M059J (cell line): ENCODE measurements around the gene CA14. TPM values are rescaled to one million over a fixed set of nuclear protein-coding genes. Genes with fewer than 3 reads are reported as not detected.
"Not testable (repeated sequence)": the region's sequence is repeated elsewhere in the genome, so short reads cannot be mapped to it uniquely, and the experiment has no call there.

Experiments
- DNase-seq: peaks from one replicate; pipeline ENCODE4 v3.0.0-alpha.2; 2012; ENCODE audit warnings: low read depth
- total RNA-seq: library from RNA; depleted of rRNA; stranded (reverse); fragments of >200 nt; shearing (Covaris generic); gene quantifications from 2 replicates; pipeline ENCODE4 v1.2.3, GENCODE V29; 2014; rRNA removed

Gene CA14
- total RNA-seq, 1 experiment from 2014 or later: not detected

DNA sequence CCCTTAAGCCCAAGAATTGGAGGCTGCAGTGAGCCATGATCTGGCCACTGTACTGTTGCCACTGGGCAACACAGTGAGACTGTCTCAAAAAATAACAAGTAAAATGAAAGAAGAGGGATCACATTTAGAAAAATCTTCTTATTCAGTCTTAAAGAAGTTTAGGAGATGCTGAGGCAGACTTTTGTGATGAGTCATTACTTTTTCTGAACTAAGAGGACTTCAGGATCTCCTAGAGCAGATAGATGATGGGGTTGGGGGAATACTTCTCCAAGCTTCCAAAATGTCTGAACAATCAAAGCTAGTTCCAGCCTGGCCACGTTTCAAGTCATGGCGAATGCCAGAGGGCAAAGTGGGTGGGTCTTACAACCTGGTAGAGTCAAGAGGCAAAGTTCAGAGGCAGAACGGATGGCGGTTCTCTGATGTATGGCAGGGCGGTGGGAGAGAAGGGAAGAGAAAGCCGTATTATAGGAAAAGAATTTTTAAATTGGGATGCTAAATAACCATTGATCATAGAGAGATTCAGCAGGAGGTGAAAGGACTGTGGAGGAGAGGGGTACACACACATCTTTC is 22.6 kb downstream of the CA14 start:
- DNase-seq: no peak

DNA sequence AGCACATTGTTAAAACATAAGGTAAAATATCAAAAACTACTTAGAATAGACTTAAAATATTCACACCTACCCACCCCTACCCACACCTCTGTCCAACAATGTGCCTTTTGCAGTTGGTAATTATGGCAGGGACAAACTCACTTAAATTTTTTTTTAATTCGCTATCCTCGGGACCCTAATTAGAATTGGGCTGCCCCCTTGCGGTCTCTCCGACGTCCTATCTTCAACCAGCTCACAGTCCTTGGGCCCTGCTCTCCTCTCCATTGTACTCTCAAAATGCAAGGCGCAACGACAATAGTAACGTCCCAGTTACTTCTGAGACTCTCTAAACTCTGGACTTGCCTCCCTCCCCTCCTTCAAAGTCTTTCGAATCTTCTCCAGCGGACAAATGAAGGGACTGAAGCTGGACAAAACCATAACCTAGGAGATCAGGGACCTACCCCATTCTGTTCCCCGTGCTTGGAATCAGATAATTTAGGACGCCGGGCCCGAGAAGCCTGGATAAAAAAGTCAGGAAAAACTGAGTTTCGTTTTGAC is 23.7 kb downstream of the CA14 start:
- DNase-seq: peak; percentile 77

GRCh38 chr1:150281758-150282557 is 24.4 kb downstream of the CA14 start, which contains the start of gene CIART:
TSS of gene CIART (plus strand) at chr1:150282554. CDS start at chr1:150283268, 714 bp downstream.
- peak; percentile 99 for DNase-seq

DNA sequence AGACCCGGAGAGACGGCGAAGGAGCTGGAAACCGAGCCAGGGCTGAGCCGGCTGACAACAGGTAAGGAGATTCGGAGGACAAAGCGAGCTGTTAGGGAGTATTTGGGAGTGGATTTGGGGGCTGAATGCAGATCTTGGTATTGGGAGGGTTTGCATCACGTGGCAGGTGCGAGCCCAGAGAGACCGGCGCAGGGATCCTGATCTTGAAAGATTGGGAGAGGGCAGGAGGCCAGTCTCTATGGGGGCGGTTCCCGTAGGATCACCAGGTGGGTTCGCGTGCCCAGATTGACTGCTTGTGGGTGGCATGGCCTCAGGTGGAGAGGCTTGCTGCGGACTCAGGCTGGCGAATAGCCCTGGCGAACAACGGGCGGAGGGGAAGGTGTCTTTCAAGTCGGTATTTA is 25.0 kb downstream of the CA14 start:
- no peak for DNase-seq

GRCh38 chr1:150283260-150283659 is 25.7 kb downstream of the CA14 start:
- no peak for DNase-seq

DNA sequence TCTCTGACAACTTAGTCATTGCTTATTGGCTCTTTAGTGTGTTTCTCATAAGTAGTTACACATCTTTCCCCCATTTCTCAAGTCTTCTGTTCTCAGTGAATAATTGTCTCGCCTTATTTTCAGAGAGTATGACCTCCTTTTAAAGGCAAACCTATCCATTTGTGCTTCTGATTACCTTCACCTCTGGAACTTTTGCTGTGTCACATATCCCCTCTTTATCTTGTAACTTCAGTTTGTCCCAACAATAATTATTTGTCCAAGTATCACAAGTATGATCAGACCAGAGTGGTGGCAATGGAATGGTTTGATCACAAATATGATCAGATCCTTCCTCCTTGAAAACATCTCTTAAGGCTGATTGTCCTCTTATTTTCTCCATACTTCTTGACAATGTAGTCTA is 30.8 kb downstream of the CA14 start:
- DNase-seq: no peak

DNA sequence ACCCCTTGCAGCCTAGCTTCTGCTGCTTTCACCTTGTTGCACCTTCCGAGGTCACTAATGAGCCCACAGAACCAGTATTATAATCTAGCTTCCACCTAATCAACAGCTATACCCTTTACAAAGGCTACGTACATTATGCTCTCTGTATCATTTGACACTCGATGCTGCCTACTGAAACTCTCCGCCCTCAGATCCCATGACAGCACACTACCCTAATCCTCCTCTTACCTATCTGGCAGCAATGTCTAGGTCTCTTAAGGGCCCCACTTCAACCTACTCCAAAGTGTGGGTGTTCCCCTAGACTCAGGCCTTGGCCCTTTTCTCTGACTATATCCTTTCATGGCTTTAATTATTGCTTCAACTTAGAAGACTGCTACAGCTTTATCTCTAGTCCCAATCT is 31.2 kb downstream of the CA14 start:
- no peak for DNase-seq

DNA sequence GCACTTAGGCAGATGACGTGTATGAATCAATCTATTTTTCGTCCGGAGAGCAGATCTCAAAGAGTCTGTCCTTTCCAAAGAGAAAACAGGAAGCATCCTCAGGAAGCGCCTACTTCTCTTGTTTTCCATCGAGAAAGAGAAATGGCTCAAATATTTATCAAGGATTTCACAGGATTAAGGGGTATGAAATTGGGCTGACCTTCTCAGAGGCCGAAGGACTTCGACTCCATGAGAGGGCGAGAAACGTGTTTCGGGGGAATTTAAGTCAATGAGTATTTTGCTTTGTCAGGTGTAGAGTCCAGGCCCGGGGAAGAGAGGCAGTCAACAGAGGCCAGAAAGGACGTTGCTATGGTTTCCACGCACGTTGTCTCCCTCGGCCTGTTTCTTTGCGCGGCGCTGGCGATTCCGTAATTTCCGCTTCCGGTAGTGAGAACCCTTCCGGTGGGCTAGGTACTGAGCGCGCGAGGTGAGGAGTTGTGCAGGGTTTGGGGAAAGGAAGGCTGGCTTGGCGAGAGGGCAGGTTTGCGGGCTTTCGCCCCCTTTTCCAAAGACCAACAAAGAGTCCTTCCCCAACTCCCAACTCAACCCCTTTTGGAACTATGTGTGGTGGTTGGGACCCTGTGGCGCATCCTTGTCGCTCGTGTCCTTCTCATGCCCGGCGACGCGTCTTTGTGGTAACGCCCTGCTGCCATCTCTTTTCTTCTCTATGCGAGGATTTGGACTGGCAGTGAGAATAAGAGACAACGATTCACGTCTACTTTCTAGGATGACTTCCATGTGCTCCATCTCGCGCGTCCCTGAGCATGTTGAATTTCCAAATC is 36.1 kb downstream of the CA14 start, which contains the start of gene MRPS21:
Gene MRPS21, plus strand, starts transcription at position 429 of the 821 bp plus-strand sequence. CDS start 506 bp downstream, outside the sequence.
- peak; percentile 96 for DNase-seq

DNA sequence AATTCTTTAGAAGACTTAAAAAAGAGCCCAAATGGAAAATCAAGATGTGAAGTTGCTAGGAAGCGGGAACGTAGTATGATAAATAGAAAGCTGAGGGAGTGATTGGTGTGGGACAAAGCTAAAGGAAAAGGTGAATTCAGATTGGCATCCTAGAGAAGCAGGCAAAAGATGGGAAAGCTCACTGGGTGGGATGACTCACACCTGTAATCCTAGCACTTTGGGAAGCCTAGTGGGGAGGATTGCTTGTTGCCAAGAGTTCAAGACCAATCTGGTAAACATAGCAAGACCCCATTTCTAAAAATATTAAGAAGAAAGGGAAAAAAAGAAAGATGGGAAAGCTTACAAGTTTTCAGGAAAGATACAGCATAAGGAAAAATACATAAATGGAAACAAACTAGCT is 37.9 kb downstream of the CA14 start:
- peak; percentile 18 for DNase-seq

GRCh38 chr1:150299716-150300115 is 42.1 kb downstream of the CA14 start:
- DNase-seq: peak; percentile 50

GRCh38 chr1:150302338-150302737 is 44.8 kb downstream of the CA14 start:
- DNase-seq: no peak

GRCh38 chr1:150302902-150303301 is 45.3 kb downstream of the CA14 start:
- DNase-seq: no peak

GRCh38 chr1:150308585-150308984 is 51.0 kb downstream of the CA14 start:
- DNase-seq: not testable (repeated sequence)

GRCh38 chr1:150309758-150310508 is 52.4 kb downstream of the CA14 start:
- DNase-seq: no peak

GRCh38 chr1:150311762-150312161 is 54.2 kb downstream of the CA14 start:
- no peak for DNase-seq

Other genes with a start within 250 kb of the CA14 start
- 8.2 and 17.1 TPM in 2 replicates for gene OTUD7B, start 247.0 kb upstream of the CA14 start, total RNA-seq
- gene VPS45, start 190.0 kb upstream of the CA14 start, total RNA-seq: 57.5 and 78.3 TPM in 2 replicates
- 34.9 and 46.8 TPM in 2 replicates for gene PLEKHO1, start 107.9 kb upstream of the CA14 start, total RNA-seq
- gene ANP32E, start 21.7 kb upstream of the CA14 start, total RNA-seq: 50.2 and 64.4 TPM in 2 replicates
- gene APH1A, start 11.2 kb downstream of the CA14 start, total RNA-seq: 153 and 163 TPM in 2 replicates
- 1.0 and 4.3 TPM in 2 replicates for gene C1orf54, start 15.0 kb downstream of the CA14 start, total RNA-seq
- 11.4 and 22.2 TPM in 2 replicates for gene CIART, start 24.8 kb downstream of the CA14 start, total RNA-seq
- gene MRPS21, start 36.1 kb downstream of the CA14 start, total RNA-seq: 42.4 and 49.3 TPM in 2 replicates
- 43.2 and 58.5 TPM in 2 replicates for gene PRPF3, start 63.8 kb downstream of the CA14 start, total RNA-seq
- gene RPRD2, start 106.4 kb downstream of the CA14 start, total RNA-seq: 11.9 and 20.3 TPM in 2 replicates
- gene TARS2, start 229.6 kb downstream of the CA14 start, total RNA-seq: 13.1 and 24.0 TPM in 2 replicates